K562 (cell line): ENCODE results near the gene TXNRD3. TPM values are rescaled to one million over a fixed set of nuclear protein-coding genes. Genes with fewer than 3 reads are reported as not detected.

Experiments used
- ATAC-seq: fragments of 200-7000 bp; cut with Tn5 transposase; 3 replicates; pipeline ENCODE4 v1.9.1; 2020; ENCODE audit warnings: moderate library complexity
- BruUV-seq: library from RNA; stranded (reverse); fragments of 400-500 nt; replicated peaks from 2 replicates; lab custom pipeline; 2021; lab: Mats Ljungman, UMichigan
- CTCF ChIA-PET: fragments of 300-600 bp; formaldehyde crosslinking; extraction: SDS; loops from one replicate; lab custom pipeline; 2021; ENCODE audit warnings: low intra/inter-chr PET ratio; lab: Yijun Ruan, JAX
- POLR2A ChIA-PET: fragments of 300-600, 350-650 bp; sonication (Branson Sonifier 250); formaldehyde crosslinking; extraction: SDS; loops from one replicate; lab custom pipeline; 2021; ENCODE audit warnings: antibody characterized with exemption, inconsistent platforms; lab: Yijun Ruan, JAX
- DNase-seq, 4 experiments: peaks; one replicate each; pipeline versions ENCODE4 v3.0.0 to v3.0.0-alpha.2; 2011 to 2018; ENCODE audit warnings: low spot score in 3 of 4, mixed read lengths in 3 of 4; ENCODE audit errors: extremely low read depth in 1 of 4
- FAIRE-seq: peaks from 2 replicates; lab custom pipeline; 2011; peaks lifted over from hg19 to GRCh38; lab: Jason Lieb, UNC
- H2AFZ ChIP-seq: 2 replicates; pipeline ENCODE4 v1.6.0; 2011; ENCODE audit warnings: low read depth, low read length, control low read depth, inconsistent platforms
- H3K27ac ChIP-seq: fragments of 200-600 bp; 3 replicates; pipeline ENCODE4 v1.8.0; 2011; ENCODE audit warnings: low read depth, mild to moderate bottlenecking, control low read depth, inconsistent platforms, low read length, moderate library complexity, mixed read lengths; ENCODE audit errors: extremely low read depth
- H3K27me3 ChIP-seq, 2 experiments: fragments of 300-600 bp in 1 of 2; 2 replicates in 1 of 2; 3 replicates in 1 of 2; pipeline versions ENCODE4 v1.6.0 to v1.8.0; 2011; ENCODE audit warnings: inconsistent platforms in 2 of 2, low read length in 2 of 2, mild to moderate bottlenecking in 1 of 2, mixed read lengths in 1 of 2, moderate library complexity in 1 of 2; ENCODE audit not compliant: control insufficient read depth in 2 of 2, insufficient read depth in 2 of 2
- H3K36me3 ChIP-seq: fragments of 300-600 bp; 3 replicates; pipeline ENCODE4 v1.8.0; 2011; ENCODE audit warnings: mild to moderate bottlenecking, low read length, inconsistent platforms; ENCODE audit not compliant: control insufficient read depth, insufficient read depth
- H3K4me1 ChIP-seq, 2 experiments: fragments of 200-600 bp in 1 of 2; replicated peaks in 1 of 2; 2 replicates in 1 of 2; 3 replicates in 1 of 2; pipeline versions ENCODE4 v1.5.1 to v1.8.0; 2011; ENCODE audit warnings: inconsistent platforms in 2 of 2, low read length in 2 of 2, mild to moderate bottlenecking in 1 of 2, mixed read lengths in 1 of 2, moderate library complexity in 1 of 2; ENCODE audit not compliant: control insufficient read depth in 2 of 2, insufficient read depth in 2 of 2
- H3K4me2 ChIP-seq: 2 replicates; pipeline ENCODE4 v1.6.1; 2011; ENCODE audit warnings: low read length, control low read depth, inconsistent platforms, mixed read lengths; ENCODE audit not compliant: insufficient read depth
- H3K4me3 ChIP-seq: fragments of 200-600 bp; sonication (generic), shearing (Covaris generic); 2 replicates; pipeline ENCODE4 v1.5.1; 2016; ENCODE audit warnings: control low read depth, inconsistent platforms
- H3K79me2 ChIP-seq: fragments of 200-600 bp; 3 replicates; pipeline ENCODE4 v1.8.0; 2011; ENCODE audit warnings: low read length, inconsistent platforms; ENCODE audit not compliant: control insufficient read depth, insufficient read depth
- H3K9ac ChIP-seq, 2 experiments: 2 replicates each; pipeline versions ENCODE4 v1.6.0 to v1.6.1; 2011; ENCODE audit warnings: low read depth in 2 of 2, low read length in 2 of 2, control low read depth in 1 of 2, inconsistent platforms in 1 of 2, mild to moderate bottlenecking in 1 of 2, mixed read lengths in 1 of 2; ENCODE audit not compliant: insufficient read depth in 1 of 2
- H3K9me1 ChIP-seq: one replicate; pipeline ENCODE4 v1.6.0; 2011; ENCODE audit warnings: inconsistent platforms, mild to moderate bottlenecking, low read length, moderate library complexity; ENCODE audit not compliant: control insufficient read depth, insufficient read depth
- H3K9me3 ChIP-seq: replicated peaks from 2 replicates; pipeline ENCODE4 v1.5.1; 2011; ENCODE audit warnings: low read depth, low read length, inconsistent platforms; ENCODE audit not compliant: control insufficient read depth, insufficient read depth
- H4K20me1 ChIP-seq: replicated peaks from 2 replicates; pipeline ENCODE4 v1.6.1; 2011; ENCODE audit warnings: low read length, inconsistent platforms, mixed read lengths; ENCODE audit not compliant: control insufficient read depth, insufficient read depth
- CCNT2 ChIP-seq: IDR thresholded peaks from 2 replicates; pipeline ENCODE4 v1.6.1; 2011; ENCODE audit warnings: borderline replicate concordance, low read depth, mild to moderate bottlenecking, moderate library complexity, mixed read lengths, low read length; ENCODE audit not compliant: insufficient read length; ENCODE audit errors: extremely low read depth
- ETV5 ChIP-seq: sonication (generic); formaldehyde crosslinking; IDR thresholded peaks from 2 replicates; pipeline ENCODE4 v1.4.0; 2020; ENCODE audit warnings: low read depth, mild to moderate bottlenecking, missing genetic modification reagents
- ETV6 ChIP-seq, 3 experiments: fragments of 150-350 bp in 1 of 3; sonication (generic) in 1 of 3; formaldehyde crosslinking in 1 of 3; IDR thresholded peaks; 2 replicates each; pipeline versions ENCODE4 v1.6.1 to v1.8.0; 2014 to 2022; ENCODE audit warnings: borderline replicate concordance in 2 of 3, low read depth in 2 of 3, antibody characterized with exemption in 1 of 3, low read length in 1 of 3, mild to moderate bottlenecking in 1 of 3, missing genetic modification reagents in 1 of 3
- MXI1 ChIP-seq: IDR thresholded peaks from 2 replicates; pipeline ENCODE4 v1.6.1; 2011; ENCODE audit warnings: low read depth, mild to moderate bottlenecking, improper control_type of control experiment, low read length
- NEUROD1 ChIP-seq: fragments of 150-350 bp; IDR thresholded peaks from 2 replicates; pipeline ENCODE4 v1.6.1; 2014; ENCODE audit warnings: borderline replicate concordance, low read length, low read depth; ENCODE audit not compliant: partially characterized antibody
- NFIC ChIP-seq: fragments of 450-650 bp; IDR thresholded peaks from 2 replicates; pipeline ENCODE4 v1.6.1; 2017; ENCODE audit warnings: mild to moderate bottlenecking, inconsistent platforms
- NRF1 ChIP-seq, 2 experiments: fragments of 450-650 bp; IDR thresholded peaks in 1 of 2; conservative IDR thresholded peaks in 1 of 2; 2 replicates each; pipeline ENCODE4 v1.6.1; 2014; ENCODE audit warnings: mild to moderate bottlenecking in 2 of 2
- TBP ChIP-seq: optimal IDR thresholded peaks from 2 replicates; pipeline ENCODE3; 2011; ENCODE audit warnings: low read depth, low read length, improper control_type of control experiment
- ZNF239 ChIP-seq: fragments of 250-450 bp; sonication (Bioruptor Pico); IDR thresholded peaks from 2 replicates; pipeline ENCODE4 v1.4.0; 2020; ENCODE audit warnings: mild to moderate bottlenecking
- ZNF79 ChIP-seq: fragments of 250-450 bp; sonication (Bioruptor Pico); IDR thresholded peaks from 2 replicates; pipeline ENCODE4 v1.4.0; 2020; ENCODE audit warnings: low read depth, mild to moderate bottlenecking, moderate library complexity
- WGBS: fragments of 100-300 bp; shearing (Covaris generic); methylation state at CpG from one replicate; pipeline ENCODE4 v1.1.6; 2016; ENCODE audit warnings: low coverage, mixed read lengths; ENCODE audit not compliant: insufficient coverage; ENCODE audit errors: missing lambda C conversion rate; 5-methylcytosine and 5-hydroxymethylcytosine counted together
- in situ Hi-C: fragments of 300-500 bp; cut with MboI; formaldehyde crosslinking; loops from 4 replicates; pipeline ENCODE4 v1.15.0; 2018; ENCODE audit warnings: inconsistent platforms, mixed read lengths
- intact Hi-C: fragments of 100-400 bp; cut with micrococcal nuclease; formaldehyde crosslinking; loops from 2 replicates; pipeline ENCODE4 v1.14.2; 2022
- polyA plus RNA-seq, 8 experiments: library from polyadenylated mRNA; depleted of rRNA in 4 of 8; stranded (reverse) in 5 of 8; unstranded in 3 of 8; fragments of >200 nt; fragmentation: Nextera tagmentation in 2 of 8; fragmentation: Illumina TruSeq in 1 of 8; extraction: Ambion mirVana in 2 of 8; extraction: Trizol in 1 of 8; gene quantifications; 2 replicates each; pipeline versions ENCODE4 v1.2.1 to v1.2.3, GENCODE V29; 2011 to 2014; ENCODE audit warnings: inconsistent platforms in 1 of 8, missing spikeins in 1 of 8
- total RNA-seq, 7 experiments: library from RNA; depleted of rRNA in 6 of 7; stranded (reverse); fragments of >200 nt in 6 of 7; fragmentation: Illumina TruSeq in 2 of 7; extraction: Trizol in 2 of 7; gene quantifications; 2 replicates each; pipeline versions ENCODE4 v1.2.1 to v1.2.3, GENCODE V29; 2011 to 2021; ENCODE audit warnings: low replicate concordance in 1 of 7
- TF ChIP-seq, protein P1 (sequence below): fragments of 250-450 bp; sonication (Bioruptor Pico); IDR thresholded peaks from 2 replicates; pipeline ENCODE4 v1.6.1; 2021; ENCODE audit warnings: mild to moderate bottlenecking
- TF ChIP-seq, protein P2 (sequence below), 2 experiments: IDR thresholded peaks; 2 replicates each; pipeline ENCODE4 v1.6.1; 2011; ENCODE audit warnings: borderline replicate concordance in 1 of 2, control low read depth in 1 of 2, low read depth in 1 of 2, low read length in 1 of 2, mild to moderate bottlenecking in 1 of 2, mixed read lengths in 1 of 2, moderate library complexity in 1 of 2; ENCODE audit not compliant: insufficient read depth in 1 of 2, insufficient read length in 1 of 2, poor library complexity in 1 of 2, severe bottlenecking in 1 of 2; ENCODE audit errors: extremely low read depth in 1 of 2

Gene TXNRD3
- total and polyA plus RNA-seq, 9 of the 15 experiments (the other 6 are each of a cell fraction or from before 2014, with no cell fraction given) = 0.96 to 2.3 (median 1.7) TPM

GRCh38 chr3:126655887-126656286, 963 bp upstream of the TXNRD3 start (continued):
- TF ChIP-seq ZNF239 (CRISPR knock-in tag) = no peak

- in situ Hi-C loops = no loop called here
- no peaks in the 10 kb centered on the region for H3K36me3 ChIP-seq
- no peak overlapping the region for H3K4me3 ChIP-seq
- H3K27me3 ChIP-seq = no peaks in the 10 kb centered on the region; a peak in 1 of 5 replicates
- intact Hi-C loops = no loop called here
- CTCF ChIA-PET = no interaction called here
- no peaks in the 10 kb centered on the region for H3K9me1 ChIP-seq
- no peaks in the 10 kb centered on the region for H4K20me1 ChIP-seq
- no peak for FAIRE-seq
- H3K27ac ChIP-seq = no peak overlapping the region
- no peak overlapping the region for H2AFZ ChIP-seq
- no peaks in the 10 kb centered on the region for H3K79me2 ChIP-seq
- no TSS peak for BruUV-seq
- no peak for TF ChIP-seq TBP
- no peak for TF ChIP-seq NRF1 (conservative IDR thresholded peaks at IDR 0.05 in 1 of 2, IDR thresholded peaks at IDR 0.05 in 1 of 2)
- TF ChIP-seq, all 486 proteins: peak for 0
- no peak for DNase-seq
- Histone ChIP-seq H3K4me2 (no peak overlapping the region), H3K9ac (no peak overlapping the region), H3K9me3 (no peaks in the 10 kb centered on the region), H3K4me1 (peaks cover 0 to 3% of the 10 kb centered on the region in 2 experiments; a peak in 2 of 5 replicates)
- POLR2A ChIA-PET = no interaction called here
- WGBS = 4% methylated on average over 2 of the region's 2 CpGs
- no peak for ATAC-seq
Measured at GRCh38 chr3:126649556-126650092, 5.3 kb downstream of the TXNRD3 start.

DNA sequence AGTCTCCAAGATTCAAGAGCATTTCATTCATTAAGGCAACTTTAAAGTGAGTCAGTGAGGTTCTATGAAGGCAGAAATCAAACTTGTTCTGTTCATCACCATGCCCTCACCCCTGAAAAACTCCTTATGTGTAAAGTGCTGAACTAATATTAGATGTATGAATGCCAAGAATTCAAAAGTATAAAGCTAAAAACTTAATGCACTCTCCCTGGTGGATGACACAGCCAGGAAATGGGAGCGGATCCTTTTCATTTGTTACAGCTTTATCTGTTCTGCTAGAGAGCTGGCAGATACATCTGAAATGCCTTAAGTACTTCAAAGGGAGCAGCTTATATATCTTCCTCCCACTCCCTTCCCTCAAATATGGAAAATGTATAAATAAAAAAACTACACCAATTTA, 8.2 kb downstream of the TXNRD3 start:
- no TSS peak for BruUV-seq
- no peak overlapping the region for H3K4me2 ChIP-seq
- 0% methylated on average over 1 of the region's 1 CpG for WGBS
- H3K4me1 ChIP-seq = no peaks in the 10 kb centered on the region
- DNase-seq = no peak
- no peaks in the 10 kb centered on the region for H3K79me2 ChIP-seq
- intact Hi-C loops (no loop called here), in situ Hi-C loops (no loop called here)
- H4K20me1 ChIP-seq = no peaks in the 10 kb centered on the region
- H3K27ac ChIP-seq = no peak overlapping the region
- no peak for FAIRE-seq
- POLR2A ChIA-PET = no interaction called here
- CTCF ChIA-PET = no interaction called here
- ATAC-seq = no peak
- no peaks in the 10 kb centered on the region for H3K36me3 ChIP-seq
- H3K27me3 ChIP-seq = no peaks in the 10 kb centered on the region; a peak in 1 of 5 replicates
- H3K9me3 ChIP-seq = no peaks in the 10 kb centered on the region
- H2AFZ ChIP-seq = no peak overlapping the region
- H3K9me1 ChIP-seq = no peaks in the 10 kb centered on the region
- H3K9ac ChIP-seq = no peak overlapping the region
- H3K4me3 ChIP-seq = no peak overlapping the region
- TF ChIP-seq ZNF79 (CRISPR knock-in tag) (no peak), ETV6 (IDR thresholded peaks at IDR 0.05; ENCODE audit: borderline replicate concordance in 1 of 2, low read depth in 2 of 2, low read length in 1 of 2) (no peak), ETV6 (CRISPR knock-in tag; IDR thresholded peaks at IDR 0.05; ENCODE audit: borderline replicate concordance) (no peak), MXI1 (no peak), CCNT2 (no peak), NEUROD1 (no peak), ETV5 (no peak), NFIC (no peak)
- TF ChIP-seq, protein P1, sequence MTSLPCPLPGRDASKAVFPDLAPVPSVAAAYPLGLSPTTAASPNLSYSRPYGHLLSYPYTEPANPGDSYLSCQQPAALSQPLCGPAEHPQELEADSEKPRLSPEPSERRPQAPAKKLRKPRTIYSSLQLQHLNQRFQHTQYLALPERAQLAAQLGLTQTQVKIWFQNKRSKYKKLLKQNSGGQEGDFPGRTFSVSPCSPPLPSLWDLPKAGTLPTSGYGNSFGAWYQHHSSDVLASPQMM = no peak
- TF ChIP-seq, protein P2, sequence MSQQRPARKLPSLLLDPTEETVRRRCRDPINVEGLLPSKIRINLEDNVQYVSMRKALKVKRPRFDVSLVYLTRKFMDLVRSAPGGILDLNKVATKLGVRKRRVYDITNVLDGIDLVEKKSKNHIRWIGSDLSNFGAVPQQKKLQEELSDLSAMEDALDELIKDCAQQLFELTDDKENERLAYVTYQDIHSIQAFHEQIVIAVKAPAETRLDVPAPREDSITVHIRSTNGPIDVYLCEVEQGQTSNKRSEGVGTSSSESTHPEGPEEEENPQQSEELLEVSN (IDR thresholded peaks at IDR 0.05; ENCODE audit: borderline replicate concordance in 1 of 2, extremely low read depth in 1 of 2, insufficient read depth in 1 of 2, insufficient read length in 1 of 2, low read depth in 1 of 2, low read length in 1 of 2, poor library complexity in 1 of 2, severe bottlenecking in 1 of 2) = no peak
